HepG2 (cell line): ENCODE measurements around the gene AGGF1. TPM values are rescaled to one million over a fixed set of nuclear protein-coding genes. Genes with fewer than 3 reads are reported as not detected.

ENCODE experiments used
- AFF4 ChIP-seq: sonication (generic); formaldehyde crosslinking; IDR thresholded peaks from 2 replicates; pipeline ENCODE4 v1.4.0; 2020; ENCODE audit warnings: missing genetic modification reagents
- ATF1 ChIP-seq: IDR thresholded peaks from 2 replicates; pipeline ENCODE4 v1.6.1; 2016; ENCODE audit warnings: mild to moderate bottlenecking, control low read depth
- GABPB1 ChIP-seq: IDR thresholded peaks from 2 replicates; pipeline ENCODE4 v1.6.1; 2016; ENCODE audit warnings: mild to moderate bottlenecking, missing genetic modification reagents, moderate library complexity, missing compliant biosample characterization
- ISX ChIP-seq: sonication (generic); formaldehyde crosslinking; conservative IDR thresholded peaks from 2 replicates; pipeline ENCODE4 v1.5.0; 2020; ENCODE audit warnings: missing genetic modification reagents
- KAT8 ChIP-seq: IDR thresholded peaks from 2 replicates; pipeline ENCODE4 v1.6.1; 2016; ENCODE audit warnings: missing genetic modification reagents, missing compliant biosample characterization
- KDM2A ChIP-seq: sonication (generic); formaldehyde crosslinking; IDR thresholded peaks from 2 replicates; pipeline ENCODE4 v1.4.0; 2020; ENCODE audit warnings: low read depth, missing genetic modification reagents, borderline replicate concordance
- NR2F6 ChIP-seq, 2 experiments: IDR thresholded peaks; 2 replicates each; pipeline ENCODE4 v1.6.1; 2016; ENCODE audit warnings: antibody characterized with exemption in 1 of 2, mild to moderate bottlenecking in 1 of 2
- RXRA ChIP-seq: sonication (generic); formaldehyde crosslinking; IDR thresholded peaks from 2 replicates; pipeline ENCODE4 v1.5.1; 2020; ENCODE audit warnings: missing genetic modification reagents
- TARDBP ChIP-seq: sonication (generic); formaldehyde crosslinking; IDR thresholded peaks from 2 replicates; pipeline ENCODE4 v1.8.0; 2022; ENCODE audit warnings: mild to moderate bottlenecking, missing genetic modification reagents
- YY1 ChIP-seq: IDR thresholded peaks from 2 replicates; pipeline ENCODE4 v1.6.1; 2011; ENCODE audit warnings: low read length, low read depth, moderate library complexity, mild to moderate bottlenecking; ENCODE audit not compliant: insufficient read depth, insufficient replicate concordance
- ZHX2 ChIP-seq, 2 experiments: sonication (generic) in 1 of 2; formaldehyde crosslinking in 1 of 2; IDR thresholded peaks; 2 replicates each; pipeline versions ENCODE4 v1.6.1 to v1.9.0; 2014 to 2022; ENCODE audit warnings: antibody characterized with exemption in 1 of 2, borderline replicate concordance in 1 of 2, inconsistent platforms in 1 of 2, low read depth in 1 of 2, missing genetic modification reagents in 1 of 2
- ZNF3 ChIP-seq: IDR thresholded peaks from 2 replicates; pipeline ENCODE4 v1.7.0; 2017; ENCODE audit warnings: inconsistent platforms
- ZNF432 ChIP-seq: sonication (generic); formaldehyde crosslinking; IDR thresholded peaks from 2 replicates; pipeline ENCODE4 v1.5.0; 2020; ENCODE audit warnings: missing genetic modification reagents, mild to moderate bottlenecking, borderline replicate concordance
- ZNF446 ChIP-seq: sonication (generic); formaldehyde crosslinking; IDR thresholded peaks from 2 replicates; pipeline ENCODE4 v1.5.0; 2020; ENCODE audit warnings: mild to moderate bottlenecking, missing genetic modification reagents
- ZNF512 ChIP-seq: sonication (generic); formaldehyde crosslinking; IDR thresholded peaks from 2 replicates; pipeline ENCODE4 v1.4.0; 2020; ENCODE audit warnings: mild to moderate bottlenecking, missing genetic modification reagents
- ZNF563 ChIP-seq: sonication (generic); formaldehyde crosslinking; IDR thresholded peaks from 2 replicates; pipeline ENCODE4 v1.8.0; 2022; ENCODE audit warnings: mild to moderate bottlenecking, moderate library complexity, missing genetic modification reagents
- ZNF777 ChIP-seq: sonication (generic); formaldehyde crosslinking; IDR thresholded peaks from 2 replicates; pipeline ENCODE4 v1.4.0; 2020; ENCODE audit warnings: missing genetic modification reagents
- polyA plus RNA-seq, 8 experiments: library from polyadenylated mRNA; depleted of rRNA in 3 of 8; stranded (reverse) in 7 of 8; unstranded in 1 of 8; fragments of >200 nt; fragmentation: Illumina TruSeq in 4 of 8; extraction: Trizol in 4 of 8; gene quantifications; 2 replicates each; pipeline versions ENCODE4 v1.2.1 to v1.2.3, GENCODE V29; 2011 to 2016; ENCODE audit warnings: low read depth in 4 of 8, missing spikeins in 1 of 8, mixed read lengths in 1 of 8; ENCODE audit not compliant: insufficient read depth in 1 of 8
- total RNA-seq, 5 experiments: library from RNA; depleted of rRNA; stranded (reverse); fragments of >200 nt; fragmentation: Illumina TruSeq; extraction: Trizol; gene quantifications; 2 replicates each; pipeline ENCODE4 v1.2.3, GENCODE V29; 2016; ENCODE audit warnings: low read depth in 1 of 5

Gene AGGF1
- total and polyA plus RNA-seq, 2 of the 13 experiments (the other 11 are each of a cell fraction or from before 2014, with no cell fraction given) = 12.9 to 15.5 TPM

GRCh38 chr5:77030097-77031071 lies at the start of gene AGGF1 (continued):
- TF ChIP-seq ZHX2 (IDR thresholded peaks at IDR 0.05; ENCODE audit: low read depth) = peak; percentile 63
- no peak for TF ChIP-seq ZHX2 (CRISPR knock-in tag; IDR thresholded peaks at IDR 0.05; ENCODE audit: borderline replicate concordance)
- TF ChIP-seq TARDBP (CRISPR knock-in tag) = peak; percentile 96
- no peak for TF ChIP-seq ZNF3 (CRISPR knock-in tag)
- TF ChIP-seq KAT8 (CRISPR knock-in tag) = peak; percentile 97
- TF ChIP-seq RXRA (CRISPR knock-in tag) = peak; percentile 36
- no peak for TF ChIP-seq NR2F6 (IDR thresholded peaks at IDR 0.05)
- peak; percentile 39; the same call in 1 of the 2 replicates for TF ChIP-seq NR2F6 (CRISPR knock-in tag; IDR thresholded peaks at IDR 0.05)
- peak; percentile 68 for TF ChIP-seq YY1
- peak; percentile 75 for TF ChIP-seq ZNF777 (CRISPR knock-in tag)
- 0 out of 2 replicates have a peak, but pooled peaks have one; percentile 40 for TF ChIP-seq ZNF432 (CRISPR knock-in tag)
- no peak for TF ChIP-seq AFF4 (CRISPR knock-in tag)
- peak; percentile 95 for TF ChIP-seq KDM2A (CRISPR knock-in tag)
- peak; percentile 82; the same call in 1 of the 2 replicates for TF ChIP-seq ZNF563 (CRISPR knock-in tag)
- TF ChIP-seq ATF1 (CRISPR knock-in tag) = peak; percentile 61
- TF ChIP-seq ISX (CRISPR knock-in tag) = no peak
- no peak for TF ChIP-seq ZNF512 (CRISPR knock-in tag)
- TF ChIP-seq ZNF446 (CRISPR knock-in tag) = no peak
- TF ChIP-seq GABPB1 (CRISPR knock-in tag) = peak; percentile 97
